ENCODE measurements around the gene RABGAP1L.

The RABGAP1L gene

GRCh38 chr1:174262349-174263241, 103.3 kb downstream of the RABGAP1L start:
- Mint-ChIP-seq H3K4me3 (no peak overlapping the region), H3K27ac (no peak overlapping the region), H3K36me3 (no peaks in the 10 kb centered on the region), H3K27me3 (no peaks in the 10 kb centered on the region), H3K4me1 (no peaks in the 10 kb centered on the region), H3K9me3 (no peaks in the 10 kb centered on the region)
- CTCF ChIA-PET = interaction anchor here (0.6 to 2.8 kb wide), 20 partner anchors 9 to 832 kb away, joined by 3 to 49 read pairs (median 4); no protein-coding TSS in a partner anchor
- DNase-seq = no peak

DNA sequence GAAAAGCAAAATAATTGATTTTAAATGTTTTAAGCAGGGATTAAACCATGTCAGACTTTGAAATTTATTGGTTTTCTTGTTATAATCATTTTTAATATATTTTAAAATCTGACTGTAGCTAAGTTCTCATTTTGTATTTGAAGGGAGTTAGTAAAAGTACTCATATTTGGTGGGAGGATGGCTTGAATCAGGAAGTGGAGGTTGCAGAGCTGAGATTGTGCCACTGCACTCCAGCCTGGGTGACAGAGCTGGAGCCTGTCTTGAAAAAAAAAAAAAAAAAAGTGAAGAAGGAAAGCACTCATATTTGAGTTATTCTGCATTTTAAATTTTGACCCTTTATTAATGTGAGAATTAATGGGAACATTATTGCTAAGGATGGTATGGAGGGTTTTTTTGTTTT, 106.0 kb downstream of the RABGAP1L start:
- no peak overlapping the region for H3K27ac Mint-ChIP-seq
- H3K27me3 Mint-ChIP-seq = no peaks in the 10 kb centered on the region
- H3K36me3 Mint-ChIP-seq = no peaks in the 10 kb centered on the region
- no peak for DNase-seq
- no peak overlapping the region for H3K4me3 Mint-ChIP-seq
- no peaks in the 10 kb centered on the region for H3K9me3 Mint-ChIP-seq
- CTCF ChIA-PET = interaction anchor here (1.3 to 1.9 kb wide), 2 partner anchors 461 to 480 kb away, joined by 6 to 7 read pairs; no protein-coding TSS in a partner anchor
- no peaks in the 10 kb centered on the region for H3K4me1 Mint-ChIP-seq

DNA sequence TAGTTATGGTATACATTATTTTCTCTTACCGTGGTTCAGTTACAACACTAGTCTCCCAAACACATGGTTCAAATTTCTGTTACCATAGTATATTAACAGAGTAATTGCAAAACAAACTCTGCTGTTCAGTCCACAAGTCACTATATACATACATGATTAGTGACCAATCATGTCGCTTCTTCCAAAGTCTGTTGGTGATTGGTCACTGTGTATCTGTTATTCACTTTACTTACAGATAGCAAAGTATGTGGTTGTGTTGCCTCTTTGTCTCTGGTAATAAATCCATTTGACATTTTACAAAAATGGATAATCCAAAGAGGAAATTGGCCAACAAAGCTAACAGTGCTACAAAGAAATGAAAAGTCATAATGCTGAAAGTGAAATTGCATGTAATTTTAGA, 107.2 kb downstream of the RABGAP1L start:
- H3K4me3 Mint-ChIP-seq = no peak overlapping the region
- no peaks in the 10 kb centered on the region for H3K36me3 Mint-ChIP-seq
- H3K4me1 Mint-ChIP-seq = no peaks in the 10 kb centered on the region
- no peak for DNase-seq
- H3K27ac Mint-ChIP-seq = no peak overlapping the region
- H3K9me3 Mint-ChIP-seq = no peaks in the 10 kb centered on the region
- CTCF ChIA-PET = interaction anchor here (1.3 to 1.9 kb wide), 2 partner anchors 460 to 478 kb away, joined by 6 to 7 read pairs; no protein-coding TSS in a partner anchor
- H3K27me3 Mint-ChIP-seq = no peaks in the 10 kb centered on the region

DNA sequence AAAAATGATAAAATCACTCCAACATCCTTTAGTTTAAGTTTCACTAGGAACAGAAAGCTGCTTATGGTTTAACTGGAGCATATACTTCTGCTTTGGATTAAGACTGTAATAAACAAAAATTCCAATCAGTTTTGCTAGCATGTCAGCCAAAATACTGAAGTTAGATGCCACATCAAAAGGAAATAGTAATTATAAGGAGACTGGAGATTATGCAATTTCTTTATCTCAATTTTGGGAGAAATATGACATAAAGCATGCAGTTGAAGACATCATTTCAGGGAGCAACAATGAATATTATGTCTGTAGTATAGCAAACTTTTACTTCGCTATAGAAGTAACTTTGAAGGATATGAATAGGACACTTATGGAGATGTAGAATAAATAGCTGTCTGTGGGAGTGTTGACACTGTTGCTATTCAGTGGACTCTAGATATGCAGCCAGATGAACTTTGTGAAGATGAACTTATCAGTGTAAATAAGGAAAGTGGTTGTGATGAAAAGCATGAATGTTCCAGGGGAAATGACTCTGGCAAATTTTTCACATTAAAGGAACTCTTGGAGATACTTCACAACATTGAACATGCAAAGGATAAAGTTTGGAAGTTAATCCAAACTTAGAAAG, 107.8 kb downstream of the RABGAP1L start:
- CTCF ChIA-PET = interaction anchor here (1.9 kb wide), 1 partner anchor 459 kb away, joined by 6 read pairs; no protein-coding TSS in a partner anchor
- Mint-ChIP-seq H3K27ac (no peak overlapping the region), H3K4me1 (no peaks in the 10 kb centered on the region), H3K36me3 (no peaks in the 10 kb centered on the region), H3K4me3 (no peak overlapping the region), H3K27me3 (no peaks in the 10 kb centered on the region), H3K9me3 (no peaks in the 10 kb centered on the region)
- DNase-seq = no peak

DNA sequence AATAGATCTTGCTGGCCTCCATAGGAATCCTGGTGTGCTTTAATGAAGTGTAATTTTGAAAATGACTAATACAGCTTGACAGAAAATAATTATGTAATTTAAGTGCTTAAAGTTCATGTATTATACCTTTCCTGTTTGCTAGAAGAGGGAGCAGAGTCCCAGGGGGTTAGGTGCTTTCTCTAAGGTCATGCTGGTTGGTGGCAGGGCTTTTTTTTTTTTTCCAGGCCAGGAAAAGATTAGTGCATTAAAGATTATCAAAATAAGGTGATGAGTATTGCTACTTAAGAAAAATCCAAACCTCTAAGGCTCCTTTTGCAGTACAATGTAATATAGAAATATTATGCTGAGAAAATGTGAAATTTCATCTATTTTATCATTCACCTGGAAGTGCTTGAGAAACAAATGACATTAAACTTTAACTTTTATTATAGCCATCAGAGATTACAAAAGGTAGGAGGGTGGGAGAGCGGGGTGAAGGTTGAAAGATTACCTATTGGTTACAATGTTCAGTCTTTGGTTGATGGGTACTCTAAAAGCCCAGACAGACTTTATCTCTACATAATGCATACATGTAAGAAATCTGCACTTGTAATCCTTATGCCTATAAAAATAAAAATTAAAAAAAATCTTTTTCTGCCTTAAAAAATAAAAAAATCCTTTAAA, 110.8 kb downstream of the RABGAP1L start:
- no peak overlapping the region for H3K4me3 Mint-ChIP-seq
- H3K27ac Mint-ChIP-seq = no peak overlapping the region
- CTCF ChIA-PET = interaction anchor here (3.3 kb wide), 1 partner anchor 8 kb away, joined by 23 read pairs; no protein-coding TSS in a partner anchor

GRCh38 chr1:174273190-174273589, 113.9 kb downstream of the RABGAP1L start:
- no peak overlapping the region for H3K27ac Mint-ChIP-seq
- no peaks in the 10 kb centered on the region for H3K9me3 Mint-ChIP-seq
- no peak overlapping the region for H3K4me3 Mint-ChIP-seq
- H3K27me3 Mint-ChIP-seq = no peaks in the 10 kb centered on the region
- no peak for DNase-seq
- H3K4me1 Mint-ChIP-seq = no peaks in the 10 kb centered on the region
- no peaks in the 10 kb centered on the region for H3K36me3 Mint-ChIP-seq
- CTCF ChIA-PET = interaction anchor here (3.3 kb wide), 1 partner anchor 11 kb away, joined by 23 read pairs; no protein-coding TSS in a partner anchor

More for the DNA sequence above, 110.8 kb downstream of the RABGAP1L start:
- Mint-ChIP-seq H3K36me3 (no peaks in the 10 kb centered on the region), H3K9me3 (no peaks in the 10 kb centered on the region), H3K27me3 (no peaks in the 10 kb centered on the region), H3K4me1 (no peaks in the 10 kb centered on the region)
- no peak for DNase-seq

DNA sequence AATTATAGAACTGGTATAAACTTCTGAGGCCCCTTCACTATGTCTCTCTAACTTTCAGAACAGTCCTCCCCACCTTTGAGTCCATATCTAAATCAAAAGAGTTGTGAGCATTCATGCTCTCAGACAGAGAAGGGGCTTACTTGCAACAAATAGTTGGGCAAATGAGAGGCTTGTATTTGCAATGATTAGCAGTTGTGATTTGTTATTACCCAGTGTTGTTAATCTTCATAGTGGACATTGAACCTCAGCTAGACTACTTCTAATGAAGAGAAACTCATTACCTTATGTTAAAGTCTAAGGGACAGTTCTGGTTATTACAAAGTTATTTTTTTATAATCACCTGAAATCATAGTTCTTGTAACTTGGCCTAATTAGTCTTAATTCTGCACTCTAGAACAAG, 114.5 kb downstream of the RABGAP1L start:
- Mint-ChIP-seq H3K4me3 (no peak overlapping the region), H3K4me1 (no peaks in the 10 kb centered on the region), H3K36me3 (peaks cover 3% of the 10 kb centered on the region), H3K27me3 (no peaks in the 10 kb centered on the region), H3K27ac (no peak overlapping the region), H3K9me3 (no peaks in the 10 kb centered on the region)
- no peak for DNase-seq
- CTCF ChIA-PET = no interaction called here

GRCh38 chr1:174274452-174274851, 115.1 kb downstream of the RABGAP1L start:
- CTCF ChIA-PET = no interaction called here
- Mint-ChIP-seq H3K4me1 (no peaks in the 10 kb centered on the region), H3K27ac (no peak overlapping the region), H3K4me3 (no peak overlapping the region), H3K9me3 (no peaks in the 10 kb centered on the region), H3K36me3 (peaks cover 3% of the 10 kb centered on the region), H3K27me3 (no peaks in the 10 kb centered on the region)
- no peak for DNase-seq

GRCh38 chr1:174274884-174275283, 115.6 kb downstream of the RABGAP1L start:
- no peak overlapping the region for H3K27ac Mint-ChIP-seq
- CTCF ChIA-PET = interaction anchor here (1.4 kb wide), 1 partner anchor 12 kb away, joined by 8 read pairs; no protein-coding TSS in a partner anchor
- H3K36me3 Mint-ChIP-seq = peaks cover 3% of the 10 kb centered on the region
- no peaks in the 10 kb centered on the region for H3K27me3 Mint-ChIP-seq
- no peak for DNase-seq
- H3K4me1 Mint-ChIP-seq = no peaks in the 10 kb centered on the region
- H3K4me3 Mint-ChIP-seq = no peak overlapping the region
- H3K9me3 Mint-ChIP-seq = no peaks in the 10 kb centered on the region

DNA sequence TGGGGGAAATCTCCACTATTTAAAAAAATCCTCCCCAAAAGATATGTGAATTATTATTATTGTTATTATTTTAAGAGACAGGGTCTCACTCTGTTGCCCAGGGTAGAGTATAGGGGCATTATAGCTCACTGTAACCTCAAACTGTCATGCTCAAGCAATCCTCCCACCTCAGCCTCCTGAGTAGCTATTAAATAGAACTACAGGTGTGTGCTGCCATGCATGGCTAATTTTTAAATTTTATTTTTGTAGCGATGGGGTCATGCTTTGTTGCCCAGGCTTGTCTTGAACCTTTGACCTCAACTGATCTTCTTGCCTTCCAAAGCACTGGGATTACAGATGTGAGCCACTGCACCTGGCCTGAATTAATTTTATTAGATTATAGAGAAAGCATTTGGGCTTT, 116.8 kb downstream of the RABGAP1L start:
- H3K27ac Mint-ChIP-seq = no peak overlapping the region

DNA sequence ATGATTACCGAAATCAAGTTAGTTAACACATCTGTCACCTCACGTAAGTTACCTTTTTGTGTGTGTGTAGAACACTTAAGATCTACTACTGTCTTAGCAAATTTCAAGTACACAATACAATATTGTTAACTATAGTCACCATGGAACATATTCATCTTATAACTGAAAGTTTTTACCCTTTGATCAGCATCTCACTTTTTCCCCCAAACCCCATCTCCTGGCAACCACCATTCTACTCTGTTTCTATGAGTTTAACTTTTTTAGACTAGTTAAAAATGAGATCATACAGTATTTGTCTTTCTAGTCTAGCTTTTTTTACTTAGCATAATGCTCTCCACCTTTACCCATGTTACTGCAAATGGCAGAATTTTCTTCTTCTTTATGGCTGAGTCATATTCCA, 124.7 kb downstream of the RABGAP1L start:
- Mint-ChIP-seq H3K27me3 (no peaks in the 10 kb centered on the region), H3K27ac (no peak overlapping the region), H3K36me3 (peaks cover 46% of the 10 kb centered on the region), H3K9me3 (peaks cover 6% of the 10 kb centered on the region), H3K4me1 (no peaks in the 10 kb centered on the region), H3K4me3 (no peak overlapping the region)
- CTCF ChIA-PET = interaction anchor here (1.1 kb wide), 1 partner anchor 21 kb away, joined by 3 read pairs; no protein-coding TSS in a partner anchor
- DNase-seq = no peak

More for the DNA sequence above, 116.8 kb downstream of the RABGAP1L start:
- peaks cover 10% of the 10 kb centered on the region for H3K36me3 Mint-ChIP-seq
- no peaks in the 10 kb centered on the region for H3K4me1 Mint-ChIP-seq
- no peak overlapping the region for H3K4me3 Mint-ChIP-seq
- CTCF ChIA-PET = interaction anchor here (1.4 kb wide), 1 partner anchor 13 kb away, joined by 8 read pairs; no protein-coding TSS in a partner anchor
- H3K27me3 Mint-ChIP-seq = no peaks in the 10 kb centered on the region
- DNase-seq = no peak
- no peaks in the 10 kb centered on the region for H3K9me3 Mint-ChIP-seq

GRCh38 chr1:174286042-174286441, 126.7 kb downstream of the RABGAP1L start:
- no peaks in the 10 kb centered on the region for H3K4me1 Mint-ChIP-seq
- H3K36me3 Mint-ChIP-seq = peaks cover 56% of the 10 kb centered on the region
- peaks cover 15% of the 10 kb centered on the region for H3K9me3 Mint-ChIP-seq
- H3K4me3 Mint-ChIP-seq = no peak overlapping the region
- DNase-seq = no peak
- no peak overlapping the region for H3K27ac Mint-ChIP-seq
- H3K27me3 Mint-ChIP-seq = no peaks in the 10 kb centered on the region
- CTCF ChIA-PET = no interaction called here

- peaks cover 44% of the 10 kb centered on the region for H3K36me3 Mint-ChIP-seq
- DNase-seq = no peak
- no peak overlapping the region for H3K27ac Mint-ChIP-seq
- no peaks in the 10 kb centered on the region for H3K27me3 Mint-ChIP-seq
- CTCF ChIA-PET = no interaction called here
- no peak overlapping the region for H3K4me3 Mint-ChIP-seq
- H3K9me3 Mint-ChIP-seq = peaks cover 19% of the 10 kb centered on the region
- H3K4me1 Mint-ChIP-seq = no peaks in the 10 kb centered on the region
Observed at GRCh38 chr1:174289644-174290310, 130.5 kb downstream of the RABGAP1L start.

GRCh38 chr1:174291059-174291458, 131.7 kb downstream of the RABGAP1L start:
- no peak overlapping the region for H3K27ac Mint-ChIP-seq
- no peaks in the 10 kb centered on the region for H3K4me1 Mint-ChIP-seq
- CTCF ChIA-PET = no interaction called here
- no peak for DNase-seq
- H3K36me3 Mint-ChIP-seq = peaks cover 41% of the 10 kb centered on the region
- no peaks in the 10 kb centered on the region for H3K27me3 Mint-ChIP-seq
- H3K4me3 Mint-ChIP-seq = no peak overlapping the region
- peaks cover 19% of the 10 kb centered on the region for H3K9me3 Mint-ChIP-seq

Data from activated naive CD4-positive, alpha-beta T cell treated with anti-CD3 and anti-CD28 coated beads, Interleukin-2, amount 10 ng/mL, durations not matched to agents 7 days and 5 days (primary cell).